ENCODE data around the gene IL12RB1. TPM values are rescaled to one million over a fixed set of nuclear protein-coding genes. Genes with fewer than 3 reads are reported as not detected.

IL12RB1 gene
- polyA plus RNA-seq, 2 of the 4 experiments (the other 2 are of a cell fraction), result not detected

DNA sequence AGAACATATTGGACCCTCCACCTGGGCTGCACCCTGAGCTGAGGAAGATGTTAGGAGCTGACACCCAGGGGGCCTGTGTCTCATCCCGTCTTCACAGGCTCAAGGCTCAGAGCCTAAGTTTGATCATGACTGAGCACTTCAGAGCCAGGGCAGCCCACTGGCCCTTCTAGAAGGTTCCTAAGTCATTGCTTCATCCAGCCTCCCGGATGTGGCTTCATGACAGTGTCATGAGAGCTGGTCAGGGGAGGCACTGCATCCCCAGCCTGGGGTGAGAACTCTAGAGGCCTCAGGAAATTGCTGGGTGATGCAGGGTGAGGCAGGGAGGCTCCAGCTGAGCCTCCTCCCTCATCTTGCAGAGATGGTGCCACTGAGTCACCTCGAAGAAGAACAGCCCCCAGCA lies 41.3 kb upstream of the IL12RB1 start (continued):
- TF ChIP-seq CHD2 (IDR thresholded peaks at IDR 0.05; ENCODE audit: low read length, partially characterized antibody), result no peak

DNA sequence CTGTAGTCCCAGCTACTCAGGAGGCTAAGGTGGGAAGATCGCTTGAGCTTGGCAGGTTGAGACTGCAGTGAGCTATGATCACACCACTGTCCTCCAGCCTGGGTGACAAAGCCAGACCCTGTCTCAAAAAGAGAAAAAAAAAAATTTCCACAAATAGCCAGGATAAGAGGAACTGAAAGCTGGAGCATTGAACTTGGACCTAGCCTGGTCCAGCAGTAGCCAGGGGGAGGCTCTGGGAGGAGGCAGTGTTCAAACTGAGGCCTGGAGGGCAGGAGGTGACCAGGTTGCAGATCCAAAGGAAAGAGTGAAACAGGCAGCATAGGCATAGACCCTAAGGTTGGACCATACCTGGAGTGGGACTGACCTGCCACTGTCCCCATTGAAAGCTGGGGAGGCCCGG lies 39.4 kb upstream of the IL12RB1 start:
- Histone ChIP-seq H3K9me3 (no peaks in the 10 kb centered on the region), H3K4me3 (no peak overlapping the region), H3K4me2 (no peak overlapping the region), H3K27ac (no peak overlapping the region), H3K4me1 (no peaks in the 10 kb centered on the region)
- ChIA-PET CTCF (interaction anchor here (0.5 to 1.9 kb wide), 3 partner anchors 13 to 858 kb away, joined by 3 to 6 read pairs (median 3); no protein-coding TSS in a partner anchor), POLR2A (no interaction called here)
- 81% methylated on average over 2 of the region's 2 CpGs for WGBS (ENCODE audit: missing lambda C conversion rate)
- TF ChIP-seq KDM5A (IDR thresholded peaks at IDR 0.05) (no peak), EP300 (IDR thresholded peaks at IDR 0.05) (no peak), ZSCAN20 (CRISPR knock-in tag; IDR thresholded peaks at IDR 0.05) (no peak), SMC3 (IDR thresholded peaks at IDR 0.05) (no peak), TP53 (CRISPR knock-in tag; IDR thresholded peaks at IDR 0.05) (no peak), FOSB (CRISPR knock-in tag; IDR thresholded peaks at IDR 0.05) (no peak), TFCP2L1 (CRISPR knock-in tag; IDR thresholded peaks at IDR 0.05) (no peak)
- TF ChIP-seq, protein P1, sequence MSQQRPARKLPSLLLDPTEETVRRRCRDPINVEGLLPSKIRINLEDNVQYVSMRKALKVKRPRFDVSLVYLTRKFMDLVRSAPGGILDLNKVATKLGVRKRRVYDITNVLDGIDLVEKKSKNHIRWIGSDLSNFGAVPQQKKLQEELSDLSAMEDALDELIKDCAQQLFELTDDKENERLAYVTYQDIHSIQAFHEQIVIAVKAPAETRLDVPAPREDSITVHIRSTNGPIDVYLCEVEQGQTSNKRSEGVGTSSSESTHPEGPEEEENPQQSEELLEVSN (IDR thresholded peaks at IDR 0.05; ENCODE audit: borderline replicate concordance, low read depth), result no peak
- no peak for ATAC-seq
- no peak for FAIRE-seq
- DNase-seq (ENCODE audit: low read depth in 1 of 2, low spot score in 1 of 2), result no peak

DNA sequence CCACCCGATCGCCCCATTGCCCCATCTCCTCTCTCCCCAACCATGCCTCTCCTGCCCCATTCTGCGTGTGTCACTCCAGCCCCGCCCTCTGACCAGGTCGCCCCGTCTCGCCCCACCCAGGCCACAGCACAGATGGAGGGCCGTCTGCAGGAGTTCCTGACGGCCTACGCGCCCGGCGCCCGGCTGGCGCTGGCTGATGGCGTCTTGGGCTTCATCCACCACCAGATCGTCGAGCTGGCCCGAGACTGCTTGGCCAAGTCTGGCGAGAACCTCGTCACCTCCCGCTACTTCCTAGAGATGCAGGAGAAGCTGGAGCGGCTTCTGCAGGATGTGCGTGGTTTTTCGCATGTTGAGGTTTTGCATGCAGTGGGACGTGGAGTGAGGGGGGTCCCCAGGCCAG lies 37.1 kb upstream of the IL12RB1 start:
- POLR2A ChIA-PET, result no interaction called here

More for the DNA sequence above, 37.1 kb upstream of the IL12RB1 start:
- Histone ChIP-seq H3K4me1 (0 out of 3 replicates have a peak, but pooled peaks cover 2% of the 10 kb centered on the region), H3K9me3 (no peaks in the 10 kb centered on the region), H3K27ac (no peak overlapping the region), H3K4me3 (no peak overlapping the region), H3K4me2 (no peak overlapping the region)
- DNase-seq (ENCODE audit: low read depth in 1 of 2, low spot score in 1 of 2) (no peak), FAIRE-seq (no peak), ATAC-seq (no peak)
- WGBS (ENCODE audit: missing lambda C conversion rate), result 87% methylated on average over 6 of the region's 26 CpGs
- CTCF ChIA-PET, result interaction anchor here (0.9 to 1.7 kb wide), 2 partner anchors 10 to 44 kb away, joined by 4 to 8 read pairs; no protein-coding TSS in a partner anchor
- TF ChIP-seq, protein P2, sequence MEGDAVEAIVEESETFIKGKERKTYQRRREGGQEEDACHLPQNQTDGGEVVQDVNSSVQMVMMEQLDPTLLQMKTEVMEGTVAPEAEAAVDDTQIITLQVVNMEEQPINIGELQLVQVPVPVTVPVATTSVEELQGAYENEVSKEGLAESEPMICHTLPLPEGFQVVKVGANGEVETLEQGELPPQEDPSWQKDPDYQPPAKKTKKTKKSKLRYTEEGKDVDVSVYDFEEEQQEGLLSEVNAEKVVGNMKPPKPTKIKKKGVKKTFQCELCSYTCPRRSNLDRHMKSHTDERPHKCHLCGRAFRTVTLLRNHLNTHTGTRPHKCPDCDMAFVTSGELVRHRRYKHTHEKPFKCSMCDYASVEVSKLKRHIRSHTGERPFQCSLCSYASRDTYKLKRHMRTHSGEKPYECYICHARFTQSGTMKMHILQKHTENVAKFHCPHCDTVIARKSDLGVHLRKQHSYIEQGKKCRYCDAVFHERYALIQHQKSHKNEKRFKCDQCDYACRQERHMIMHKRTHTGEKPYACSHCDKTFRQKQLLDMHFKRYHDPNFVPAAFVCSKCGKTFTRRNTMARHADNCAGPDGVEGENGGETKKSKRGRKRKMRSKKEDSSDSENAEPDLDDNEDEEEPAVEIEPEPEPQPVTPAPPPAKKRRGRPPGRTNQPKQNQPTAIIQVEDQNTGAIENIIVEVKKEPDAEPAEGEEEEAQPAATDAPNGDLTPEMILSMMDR (IDR thresholded peaks at IDR 0.05), result no peak
- TF ChIP-seq EHMT2 (IDR thresholded peaks at IDR 0.05; ENCODE audit: low read depth), result no peak
- no peak for TF ChIP-seq TP53 (CRISPR knock-in tag; IDR thresholded peaks at IDR 0.05)
- TF ChIP-seq, protein P3, sequence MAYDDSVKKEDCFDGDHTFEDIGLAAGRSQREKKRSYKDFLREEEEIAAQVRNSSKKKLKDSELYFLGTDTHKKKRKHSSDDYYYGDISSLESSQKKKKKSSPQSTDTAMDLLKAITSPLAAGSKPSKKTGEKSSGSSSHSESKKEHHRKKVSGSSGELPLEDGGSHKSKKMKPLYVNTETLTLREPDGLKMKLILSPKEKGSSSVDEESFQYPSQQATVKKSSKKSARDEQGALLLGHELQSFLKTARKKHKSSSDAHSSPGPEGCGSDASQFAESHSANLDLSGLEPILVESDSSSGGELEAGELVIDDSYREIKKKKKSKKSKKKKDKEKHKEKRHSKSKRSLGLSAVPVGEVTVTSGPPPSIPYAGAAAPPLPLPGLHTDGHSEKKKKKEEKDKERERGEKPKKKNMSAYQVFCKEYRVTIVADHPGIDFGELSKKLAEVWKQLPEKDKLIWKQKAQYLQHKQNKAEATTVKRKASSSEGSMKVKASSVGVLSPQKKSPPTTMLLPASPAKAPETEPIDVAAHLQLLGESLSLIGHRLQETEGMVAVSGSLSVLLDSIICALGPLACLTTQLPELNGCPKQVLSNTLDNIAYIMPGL (CRISPR knock-in tag; IDR thresholded peaks at IDR 0.05; ENCODE audit: borderline replicate concordance), result no peak
- TF ChIP-seq, protein P4, sequence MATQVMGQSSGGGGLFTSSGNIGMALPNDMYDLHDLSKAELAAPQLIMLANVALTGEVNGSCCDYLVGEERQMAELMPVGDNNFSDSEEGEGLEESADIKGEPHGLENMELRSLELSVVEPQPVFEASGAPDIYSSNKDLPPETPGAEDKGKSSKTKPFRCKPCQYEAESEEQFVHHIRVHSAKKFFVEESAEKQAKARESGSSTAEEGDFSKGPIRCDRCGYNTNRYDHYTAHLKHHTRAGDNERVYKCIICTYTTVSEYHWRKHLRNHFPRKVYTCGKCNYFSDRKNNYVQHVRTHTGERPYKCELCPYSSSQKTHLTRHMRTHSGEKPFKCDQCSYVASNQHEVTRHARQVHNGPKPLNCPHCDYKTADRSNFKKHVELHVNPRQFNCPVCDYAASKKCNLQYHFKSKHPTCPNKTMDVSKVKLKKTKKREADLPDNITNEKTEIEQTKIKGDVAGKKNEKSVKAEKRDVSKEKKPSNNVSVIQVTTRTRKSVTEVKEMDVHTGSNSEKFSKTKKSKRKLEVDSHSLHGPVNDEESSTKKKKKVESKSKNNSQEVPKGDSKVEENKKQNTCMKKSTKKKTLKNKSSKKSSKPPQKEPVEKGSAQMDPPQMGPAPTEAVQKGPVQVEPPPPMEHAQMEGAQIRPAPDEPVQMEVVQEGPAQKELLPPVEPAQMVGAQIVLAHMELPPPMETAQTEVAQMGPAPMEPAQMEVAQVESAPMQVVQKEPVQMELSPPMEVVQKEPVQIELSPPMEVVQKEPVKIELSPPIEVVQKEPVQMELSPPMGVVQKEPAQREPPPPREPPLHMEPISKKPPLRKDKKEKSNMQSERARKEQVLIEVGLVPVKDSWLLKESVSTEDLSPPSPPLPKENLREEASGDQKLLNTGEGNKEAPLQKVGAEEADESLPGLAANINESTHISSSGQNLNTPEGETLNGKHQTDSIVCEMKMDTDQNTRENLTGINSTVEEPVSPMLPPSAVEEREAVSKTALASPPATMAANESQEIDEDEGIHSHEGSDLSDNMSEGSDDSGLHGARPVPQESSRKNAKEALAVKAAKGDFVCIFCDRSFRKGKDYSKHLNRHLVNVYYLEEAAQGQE (IDR thresholded peaks at IDR 0.05), result no peak
- TF ChIP-seq JUNB (IDR thresholded peaks at IDR 0.05), result no peak
- TF ChIP-seq MAFK (IDR thresholded peaks at IDR 0.05; ENCODE audit: partially characterized antibody), result no peak
- TF ChIP-seq RAD21 (conservative IDR thresholded peaks at IDR 0.05 in 1 of 2, IDR thresholded peaks at IDR 0.05 in 1 of 2), result no peak
- no peak for TF ChIP-seq CBX8 (IDR thresholded peaks at IDR 0.05)
- TF ChIP-seq CEBPB (IDR thresholded peaks at IDR 0.05), result no peak
- TF ChIP-seq, protein P5, sequence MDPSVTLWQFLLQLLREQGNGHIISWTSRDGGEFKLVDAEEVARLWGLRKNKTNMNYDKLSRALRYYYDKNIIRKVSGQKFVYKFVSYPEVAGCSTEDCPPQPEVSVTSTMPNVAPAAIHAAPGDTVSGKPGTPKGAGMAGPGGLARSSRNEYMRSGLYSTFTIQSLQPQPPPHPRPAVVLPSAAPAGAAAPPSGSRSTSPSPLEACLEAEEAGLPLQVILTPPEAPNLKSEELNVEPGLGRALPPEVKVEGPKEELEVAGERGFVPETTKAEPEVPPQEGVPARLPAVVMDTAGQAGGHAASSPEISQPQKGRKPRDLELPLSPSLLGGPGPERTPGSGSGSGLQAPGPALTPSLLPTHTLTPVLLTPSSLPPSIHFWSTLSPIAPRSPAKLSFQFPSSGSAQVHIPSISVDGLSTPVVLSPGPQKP (IDR thresholded peaks at IDR 0.05; ENCODE audit: low read depth, low read length), result no peak
- no peak for TF ChIP-seq RARB (CRISPR knock-in tag; IDR thresholded peaks at IDR 0.05)

Data from A549 (cell line).